HepG2 (cell line): Measurements from ENCODE around the gene DBNDD2. TPM values are rescaled to one million over a fixed set of nuclear protein-coding genes. Genes with fewer than 3 reads are reported as not detected.

Source experiments
- ATAC-seq: fragments of 200-7000 bp; cut with Tn5 transposase; 3 replicates; pipeline ENCODE4 v1.9.1; 2020; ENCODE audit warnings: mild to moderate bottlenecking, moderate library complexity
- BruUV-seq: library from RNA; stranded (reverse); fragments of 400-500 nt; replicated peaks from 2 replicates; lab custom pipeline; 2021; lab: Mats Ljungman, UMichigan
- CTCF ChIA-PET: fragments of 300-600 bp; formaldehyde crosslinking; extraction: SDS; loops from one replicate; lab custom pipeline; 2021; ENCODE audit warnings: low total read pairs, inconsistent platforms, low intra/inter-chr PET ratio; lab: Yijun Ruan, JAX
- POLR2A ChIA-PET: fragments of 350-600 bp; sonication (Branson Sonifier 250); formaldehyde crosslinking; loops from one replicate; lab custom pipeline; 2020; ENCODE audit warnings: antibody characterized with exemption, inconsistent platforms; lab: Yijun Ruan, JAX
- DNase-seq: peaks from one replicate; pipeline ENCODE4 v3.0.0-alpha.2; 2015; ENCODE audit warnings: low spot score
- FAIRE-seq: peaks from 3 replicates; lab custom pipeline; 2011; peaks lifted over from hg19 to GRCh38; lab: Jason Lieb, UNC
- H2AFZ ChIP-seq: one replicate; pipeline ENCODE4 v1.6.1; 2011; ENCODE audit warnings: low read length, inconsistent platforms
- H3K27ac ChIP-seq: fragments of 300-600 bp; 3 replicates; pipeline ENCODE4 v1.8.0; 2011; ENCODE audit warnings: mixed run types, mild to moderate bottlenecking, mixed read lengths, low read length, inconsistent platforms; ENCODE audit not compliant: insufficient read depth; ENCODE audit errors: extremely low read length
- H3K27me3 ChIP-seq, 2 experiments: fragments of 200-600 bp in 1 of 2; 2 replicates in 1 of 2; 3 replicates in 1 of 2; pipeline versions ENCODE4 v1.6.0 to v1.8.0; 2011; ENCODE audit warnings: low read length in 2 of 2, mild to moderate bottlenecking in 2 of 2, moderate library complexity in 2 of 2, inconsistent platforms in 1 of 2; ENCODE audit not compliant: insufficient read depth in 2 of 2, control insufficient read depth in 1 of 2
- H3K36me3 ChIP-seq, 2 experiments: fragments of 200-600 bp in 1 of 2; replicated peaks in 1 of 2; 2 replicates in 1 of 2; 3 replicates in 1 of 2; pipeline versions ENCODE4 v1.5.1 to v1.8.0; 2011; ENCODE audit warnings: low read length in 2 of 2, inconsistent platforms in 1 of 2; ENCODE audit not compliant: insufficient read depth in 2 of 2, control insufficient read depth in 1 of 2
- H3K4me1 ChIP-seq: 2 replicates; pipeline ENCODE4 v1.5.1; 2012; ENCODE audit warnings: low read length, inconsistent platforms; ENCODE audit not compliant: insufficient read depth
- H3K4me2 ChIP-seq: 2 replicates; pipeline ENCODE4 v1.6.0; 2011; ENCODE audit warnings: low read depth, low read length, inconsistent platforms
- H3K4me3 ChIP-seq, 3 experiments: fragments of 200-600 bp in 1 of 3; sonication (generic), shearing (Covaris generic) in 1 of 3; replicated peaks in 1 of 3; 2 replicates each; pipeline ENCODE4 v1.5.1; 2011 to 2016; ENCODE audit warnings: low read length in 3 of 3, inconsistent platforms in 2 of 3, low read depth in 2 of 3, mild to moderate bottlenecking in 2 of 3, control low read depth in 1 of 3, mixed read lengths in 1 of 3; ENCODE audit not compliant: insufficient read depth in 1 of 3
- H3K79me2 ChIP-seq: one replicate; pipeline ENCODE4 v1.6.1; 2011; ENCODE audit warnings: low read length, inconsistent platforms; ENCODE audit not compliant: insufficient read depth
- H3K9ac ChIP-seq: 2 replicates; pipeline ENCODE4 v1.6.0; 2011; ENCODE audit warnings: mild to moderate bottlenecking, low read depth, low read length, inconsistent platforms; ENCODE audit not compliant: insufficient read depth
- H3K9me3 ChIP-seq: 2 replicates; pipeline ENCODE4 v1.5.1; 2012; ENCODE audit warnings: mild to moderate bottlenecking, low read length
- H4K20me1 ChIP-seq: 2 replicates; pipeline ENCODE4 v1.6.0; 2011; ENCODE audit warnings: inconsistent platforms, mild to moderate bottlenecking, low read length, moderate library complexity; ENCODE audit not compliant: insufficient read depth
- ATF7 ChIP-seq, 2 experiments: fragments of 450-650 bp in 1 of 2; sonication (generic) in 1 of 2; formaldehyde crosslinking in 1 of 2; IDR thresholded peaks; 2 replicates each; pipeline versions ENCODE4 v1.4.0 to v1.6.1; 2016 to 2020; ENCODE audit warnings: antibody characterized with exemption in 1 of 2, mild to moderate bottlenecking in 1 of 2, missing genetic modification reagents in 1 of 2
- FOXO1 ChIP-seq: sonication (generic); formaldehyde crosslinking; IDR thresholded peaks from 2 replicates; pipeline ENCODE4 v1.4.0; 2020; ENCODE audit warnings: missing genetic modification reagents
- HMGXB3 ChIP-seq: sonication (generic); formaldehyde crosslinking; IDR thresholded peaks from 2 replicates; pipeline ENCODE4 v1.4.0; 2020; ENCODE audit warnings: missing genetic modification reagents, borderline replicate concordance
- JARID2 ChIP-seq: sonication (generic); formaldehyde crosslinking; IDR thresholded peaks from 2 replicates; pipeline ENCODE4 v1.8.1; 2023; ENCODE audit warnings: missing genetic modification reagents, inconsistent platforms; ENCODE audit not compliant: insufficient replicate concordance
- NFIB ChIP-seq: sonication (generic); formaldehyde crosslinking; IDR thresholded peaks from 2 replicates; pipeline ENCODE4 v1.9.0; 2021; ENCODE audit warnings: missing genetic modification reagents, mild to moderate bottlenecking, borderline replicate concordance
- PAXIP1 ChIP-seq: sonication (generic); formaldehyde crosslinking; conservative IDR thresholded peaks from 2 replicates; pipeline ENCODE4 v1.4.0; 2020; ENCODE audit warnings: mild to moderate bottlenecking, missing genetic modification reagents, moderate library complexity
- TBX3 ChIP-seq: fragments of 450-650 bp; IDR thresholded peaks from 2 replicates; pipeline ENCODE4 v1.6.1; 2017; ENCODE audit warnings: antibody characterized with exemption, mild to moderate bottlenecking, inconsistent platforms, borderline replicate concordance
- TCF7L2 ChIP-seq: IDR thresholded peaks from 2 replicates; pipeline ENCODE4 v1.6.1; 2011; ENCODE audit warnings: mild to moderate bottlenecking, low read depth, low read length, moderate library complexity
- ZBTB2 ChIP-seq: sonication (generic); formaldehyde crosslinking; IDR thresholded peaks from 2 replicates; pipeline ENCODE4 v1.8.0; 2022; ENCODE audit warnings: low read depth, missing genetic modification reagents
- ZNF629 ChIP-seq: sonication (generic); formaldehyde crosslinking; conservative IDR thresholded peaks from 2 replicates; pipeline ENCODE4 v1.5.0; 2020; ENCODE audit warnings: missing genetic modification reagents
- whole genome bisulfite sequencing: methylation state at CpG from one replicate; pipeline ENCODE4 v1.1.6; 2017; ENCODE audit warnings: low lambda C conversion rate; 5-methylcytosine and 5-hydroxymethylcytosine counted together
- in situ Hi-C: cut with HindIII; loops from 2 replicates; pipeline ENCODE4 v1.10.0; 2017; ENCODE audit warnings: low pct_unique_long_range_greater_than_20kb; ENCODE audit not compliant: extremely low pct_ligation_motif_present
- intact Hi-C: fragments of 100-400 bp; cut with micrococcal nuclease; formaldehyde crosslinking; loops from one replicate; pipeline ENCODE4 v1.10.0; 2022; ENCODE audit not compliant: unreplicated experiment
- polyA plus RNA-seq, 8 experiments: library from polyadenylated mRNA; depleted of rRNA in 3 of 8; stranded (reverse) in 7 of 8; unstranded in 1 of 8; fragments of >200 nt; fragmentation: Illumina TruSeq in 4 of 8; extraction: Trizol in 4 of 8; gene quantifications; 2 replicates each; pipeline versions ENCODE4 v1.2.1 to v1.2.3, GENCODE V29; 2011 to 2016; ENCODE audit warnings: low read depth in 4 of 8, missing spikeins in 1 of 8, mixed read lengths in 1 of 8; ENCODE audit not compliant: insufficient read depth in 1 of 8
- total RNA-seq, 5 experiments: library from RNA; depleted of rRNA; stranded (reverse); fragments of >200 nt; fragmentation: Illumina TruSeq; extraction: Trizol; gene quantifications; 2 replicates each; pipeline ENCODE4 v1.2.3, GENCODE V29; 2016; ENCODE audit warnings: low read depth in 1 of 5

Gene DBNDD2
- total and polyA plus RNA-seq, 2 of the 13 experiments (the other 11 are each of a cell fraction or from before 2014, with no cell fraction given) = 16.7 to 47.6 TPM

GRCh38 chr20:45413479-45413878 is 5.4 kb downstream of the DBNDD2 start (continued):
- no peak for TF ChIP-seq TBX3
- no peak for TF ChIP-seq HMGXB3
- TF ChIP-seq ATF7 (IDR thresholded peaks at IDR 0.05) = peak; percentile 92
- no peak for TF ChIP-seq ATF7 (CRISPR knock-in tag; IDR thresholded peaks at IDR 0.05)

GRCh38 chr20:45415822-45416637 is 7.9 kb downstream of the DBNDD2 start, which contains the start of gene PIGT:
TSS of gene PIGT (plus strand) at chr20:45416141. CDS start at chr20:45416157, 16 bp downstream.
- intact Hi-C loops (loop anchor here (1.0 to 5.0 kb wide), 4 partner anchors 41 to 93 kb away; partner anchors contain the start of gene SYS1), in situ Hi-C loops (no loop called here)
- H3K79me2 ChIP-seq = peaks cover 17% of the 10 kb centered on the region
- H3K4me3 ChIP-seq = peak within 1 kb of the TSS; percentile 84 to 97 (median 86)
- peak within 1 kb of the TSS; percentile 97 for H3K4me2 ChIP-seq
- 1% methylated on average over 39 of the region's 52 CpGs for WGBS
- H3K9me3 ChIP-seq = no peaks in the 10 kb centered on the region
- H3K27me3 ChIP-seq = no peaks in the 10 kb centered on the region; a peak in 1 of 5 replicates
- ATAC-seq = peak; percentile 99
- peak; percentile 93 for DNase-seq
- peaks cover 20 to 30% of the 10 kb centered on the region in 2 experiments for H3K36me3 ChIP-seq
- H2AFZ ChIP-seq = peak within 1 kb of the TSS; percentile 82
- no TSS peak for BruUV-seq
- ChIA-PET POLR2A (interaction anchor here (0.7 to 2.4 kb wide), 25 partner anchors 10 to 948 kb away, joined by 3 to 52 read pairs (median 5); partner anchors contain the start of genes SDC4, SNX21, SYS1 and TNNC2), CTCF (interaction anchor here (0.6 kb wide), 1 partner anchor 10 kb away, joined by 3 read pairs; no protein-coding TSS in a partner anchor)
- H3K9ac ChIP-seq = peak within 1 kb of the TSS; percentile 89
- peaks cover 31% of the 10 kb centered on the region for H3K4me1 ChIP-seq
- no peaks in the 10 kb centered on the region for H4K20me1 ChIP-seq
- peak; percentile 83 for FAIRE-seq
- peak within 1 kb of the TSS; percentile 62 for H3K27ac ChIP-seq
- TF ChIP-seq TCF7L2 (no peak), NFIB (CRISPR knock-in tag) (no peak), PAXIP1 (peak; percentile 45), JARID2 (CRISPR knock-in tag) (peak; percentile 77), ZNF629 (no peak; the same call in 1 of the 2 replicates), FOXO1 (peak; percentile 82; the same call in 1 of the 2 replicates), ZBTB2 (CRISPR knock-in tag) (peak; percentile 53; the same call in 1 of the 2 replicates)
